GM12892 (cell line): Measurements from ENCODE around the gene C1orf159.

Experiments used
- DNase-seq: peaks from one replicate; pipeline ENCODE4 v3.0.0; 2011; ENCODE audit not compliant: insufficient read length
- FAIRE-seq: peaks from 2 replicates; lab custom pipeline; 2011; peaks lifted over from hg19 to GRCh38; lab: Jason Lieb, UNC
- POLR2A ChIP-seq: IDR thresholded peaks from 2 replicates; pipeline ENCODE4 v1.6.1; 2011; ENCODE audit warnings: low read depth, low read length, control low read depth
- POLR2AphosphoS5 ChIP-seq: IDR thresholded peaks from 2 replicates; pipeline ENCODE4 v1.6.1; 2011; ENCODE audit warnings: low read depth, low read length, control low read depth
- TAF1 ChIP-seq: IDR thresholded peaks from 2 replicates; pipeline ENCODE4 v1.6.1; 2011; ENCODE audit warnings: low read depth, mild to moderate bottlenecking, control low read depth, low read length, borderline replicate concordance

The C1orf159 gene

DNA sequence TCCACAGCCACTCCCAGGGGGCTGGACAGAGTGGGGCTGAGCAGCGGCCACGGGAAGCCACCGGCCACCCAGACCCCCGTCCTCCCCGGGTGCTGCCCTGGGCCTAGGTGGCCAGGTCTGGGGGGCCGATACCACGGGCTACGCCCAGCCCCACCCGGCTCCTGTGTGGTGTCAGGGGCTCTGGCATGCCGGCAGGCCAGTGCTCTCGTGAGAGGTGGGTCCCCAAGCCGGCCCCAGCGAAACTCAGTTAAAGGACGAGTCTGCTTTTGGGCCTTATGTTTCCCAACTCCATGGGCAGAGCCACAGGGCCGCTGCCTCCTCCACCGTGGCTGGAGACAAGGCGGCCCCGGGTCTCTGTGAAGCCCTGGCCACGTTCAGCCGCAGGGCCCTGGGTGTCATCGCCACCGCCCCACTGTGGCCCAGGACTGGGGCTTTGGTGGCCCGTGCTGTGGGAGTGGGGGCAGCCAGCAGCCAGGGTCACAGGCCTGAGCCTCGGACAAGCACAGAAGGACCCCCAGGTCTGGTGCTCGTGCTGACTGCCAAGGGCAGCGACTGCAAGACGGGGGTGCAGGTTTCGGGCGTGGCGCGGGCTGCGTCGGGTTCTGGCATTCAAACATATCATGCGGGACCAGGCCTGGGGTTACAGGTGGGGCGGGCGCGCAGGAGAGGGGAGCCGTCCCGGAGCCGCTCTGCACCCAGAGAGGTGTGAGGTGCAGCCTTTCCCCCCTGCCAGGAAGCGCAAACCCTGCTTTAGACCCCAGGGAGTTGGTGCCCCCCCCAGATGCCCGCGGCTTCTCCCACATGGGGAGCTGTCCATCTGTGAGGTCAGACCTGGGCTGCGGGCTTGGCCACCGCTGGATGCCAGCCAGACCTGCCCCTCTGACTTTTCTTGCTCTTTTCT, 11.9 kb upstream of the C1orf159 start:
- DNase-seq: no peak
- no peak for FAIRE-seq
- TF ChIP-seq POLR2AphosphoS5: no peak
- no peak for TF ChIP-seq TAF1
- TF ChIP-seq POLR2A: no peak

DNA sequence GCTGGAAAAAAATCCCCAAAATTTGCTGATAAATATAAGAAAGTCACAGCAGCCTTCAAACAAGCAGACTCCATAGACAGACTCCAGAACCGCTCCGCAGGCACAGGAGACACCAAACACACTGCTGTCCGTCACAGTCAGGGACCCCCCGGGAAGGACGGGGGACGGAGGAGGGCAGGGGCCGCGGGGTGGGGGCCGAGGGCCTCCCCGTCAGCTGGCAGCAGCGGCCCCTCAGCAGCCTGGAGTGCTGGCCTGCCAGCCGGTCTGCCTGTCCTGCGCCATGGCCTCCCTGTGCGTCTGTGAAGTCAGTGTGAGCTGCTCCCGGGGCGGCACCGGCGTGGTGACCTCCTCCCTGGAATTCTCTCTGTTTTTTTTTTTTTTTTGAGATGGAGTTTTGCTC, 10.1 kb upstream of the C1orf159 start:
- FAIRE-seq (no peak), DNase-seq (no peak)
- TF ChIP-seq TAF1 (no peak), POLR2A (no peak), POLR2AphosphoS5 (no peak)

DNA sequence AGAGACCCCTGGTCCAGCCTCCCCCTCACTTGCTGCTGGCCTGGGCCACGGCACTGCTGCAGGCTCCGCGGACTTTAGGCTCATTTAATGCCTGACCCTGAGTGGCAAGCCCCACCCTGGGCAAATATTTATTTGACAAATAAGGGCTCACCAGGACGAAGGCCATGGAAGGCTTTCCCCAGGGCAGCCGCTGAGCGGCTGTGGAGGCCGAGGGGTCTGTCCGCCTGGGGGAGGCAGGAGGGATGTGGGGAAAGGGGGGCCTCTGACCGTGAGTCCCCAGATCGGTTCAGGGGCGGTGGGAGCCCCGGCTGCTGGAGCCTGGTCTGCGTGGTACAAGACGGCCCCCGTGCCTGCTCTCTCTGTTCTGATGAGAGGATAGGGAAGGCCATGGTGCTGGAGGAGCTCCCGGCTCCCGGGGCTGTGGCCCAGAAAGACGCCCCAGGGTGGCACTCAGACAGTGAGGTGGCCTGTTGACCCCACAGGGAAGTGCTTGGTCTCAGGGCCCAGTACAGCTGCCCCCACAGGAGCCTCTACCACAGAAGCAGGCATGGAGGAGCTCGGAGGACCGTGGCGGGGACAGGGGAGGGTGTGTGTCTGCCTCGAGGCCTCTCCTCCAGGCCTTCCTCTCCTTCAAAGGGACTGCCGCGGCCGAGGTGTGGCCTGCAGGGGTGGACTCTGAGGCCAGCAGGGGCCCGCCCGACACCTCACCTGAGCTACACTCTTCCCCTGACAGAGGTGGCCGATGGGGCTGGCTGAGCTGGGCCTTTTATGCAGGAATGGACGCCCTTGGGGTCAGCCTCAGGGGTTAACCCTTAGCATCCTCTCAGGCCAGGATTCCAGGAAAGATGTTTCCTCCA, 9.1 kb upstream of the C1orf159 start:
- DNase-seq (no peak), FAIRE-seq (no peak)
- no peak for TF ChIP-seq POLR2AphosphoS5
- TF ChIP-seq POLR2A: no peak
- TF ChIP-seq TAF1: no peak

DNA sequence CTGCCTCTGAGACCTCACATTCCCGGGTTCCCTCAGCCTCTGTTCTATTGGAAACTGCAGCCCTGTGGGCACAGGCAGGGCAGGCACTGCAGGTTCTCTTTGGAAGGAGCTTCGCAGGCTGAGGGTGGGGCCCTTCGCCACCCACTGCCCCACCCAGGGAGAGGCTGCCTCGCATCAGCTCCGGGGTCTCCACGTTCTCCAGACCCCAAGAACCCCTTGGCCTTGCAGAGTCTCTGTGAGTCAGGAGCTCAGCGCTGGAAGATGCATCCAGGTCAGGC, 8.6 kb upstream of the C1orf159 start:
- no peak for FAIRE-seq
- TF ChIP-seq POLR2AphosphoS5: no peak
- no peak for TF ChIP-seq TAF1
- no peak for TF ChIP-seq POLR2A
- no peak for DNase-seq

DNA sequence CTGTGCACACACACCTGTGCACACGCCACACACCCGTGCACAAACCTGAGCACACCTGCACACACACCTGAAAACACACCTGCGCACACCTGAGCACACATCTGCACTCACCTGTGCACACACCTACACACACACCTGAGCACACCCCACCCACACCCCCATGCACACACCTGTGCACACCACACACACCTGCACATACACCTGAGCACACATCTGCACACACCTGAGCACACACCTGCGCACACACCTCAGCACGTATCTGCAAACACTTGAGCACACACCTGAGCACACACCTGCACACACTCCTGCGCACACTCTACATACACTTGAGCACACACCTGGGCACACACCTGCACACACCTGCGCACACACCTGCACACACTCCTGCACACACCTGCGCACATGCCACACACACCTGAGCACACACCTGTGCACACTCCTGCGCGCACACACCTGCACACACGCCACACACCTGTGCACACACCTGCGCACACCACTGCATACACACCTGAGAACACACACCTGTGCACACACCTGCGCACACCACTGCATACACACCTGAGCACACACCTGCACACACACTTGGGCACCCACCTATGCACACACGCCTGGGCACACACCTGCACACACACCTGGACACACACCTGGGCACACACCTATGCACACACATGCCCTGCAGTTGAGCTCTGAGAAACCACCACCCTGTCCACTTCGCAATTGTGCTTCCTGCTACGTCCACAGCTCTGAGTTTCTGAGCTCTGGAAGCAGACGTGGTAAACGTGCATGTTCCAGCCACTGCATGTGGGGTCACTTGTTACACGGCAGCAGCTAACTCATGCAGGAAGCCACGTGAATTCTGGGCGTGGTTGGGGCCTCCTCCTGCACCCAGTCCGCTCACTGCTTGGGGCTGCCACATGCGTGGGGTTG, 8.0 kb upstream of the C1orf159 start:
- FAIRE-seq: no peak
- DNase-seq: no peak
- TF ChIP-seq POLR2A (no peak), TAF1 (no peak), POLR2AphosphoS5 (no peak)

DNA sequence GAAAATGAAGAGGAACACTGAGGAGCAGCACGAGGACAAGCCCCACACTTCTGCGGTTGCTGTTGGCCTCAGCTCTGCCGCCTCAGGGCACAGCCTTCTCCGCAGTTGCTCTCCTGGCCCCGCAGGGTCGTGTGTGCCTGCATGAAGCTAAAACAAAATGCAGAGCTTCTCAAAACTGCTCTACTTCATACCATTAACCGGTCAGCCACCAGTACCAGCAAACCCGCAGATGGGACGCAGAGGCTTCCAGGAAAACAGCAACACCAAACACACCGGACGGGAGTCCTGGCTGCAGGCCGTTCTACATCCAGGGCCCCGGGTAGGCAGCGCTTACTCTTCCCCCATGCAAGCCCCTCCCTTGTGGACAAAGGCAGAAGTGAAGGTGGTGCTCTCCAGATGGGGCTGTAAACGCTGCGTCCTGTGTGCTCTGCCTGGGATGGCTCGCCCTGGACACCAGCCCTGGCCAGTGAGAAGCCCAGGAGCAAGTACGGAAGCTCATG, 7.1 kb upstream of the C1orf159 start:
- FAIRE-seq (no peak), DNase-seq (no peak)
- no peak for TF ChIP-seq POLR2A
- no peak for TF ChIP-seq POLR2AphosphoS5
- TF ChIP-seq TAF1: no peak

DNA sequence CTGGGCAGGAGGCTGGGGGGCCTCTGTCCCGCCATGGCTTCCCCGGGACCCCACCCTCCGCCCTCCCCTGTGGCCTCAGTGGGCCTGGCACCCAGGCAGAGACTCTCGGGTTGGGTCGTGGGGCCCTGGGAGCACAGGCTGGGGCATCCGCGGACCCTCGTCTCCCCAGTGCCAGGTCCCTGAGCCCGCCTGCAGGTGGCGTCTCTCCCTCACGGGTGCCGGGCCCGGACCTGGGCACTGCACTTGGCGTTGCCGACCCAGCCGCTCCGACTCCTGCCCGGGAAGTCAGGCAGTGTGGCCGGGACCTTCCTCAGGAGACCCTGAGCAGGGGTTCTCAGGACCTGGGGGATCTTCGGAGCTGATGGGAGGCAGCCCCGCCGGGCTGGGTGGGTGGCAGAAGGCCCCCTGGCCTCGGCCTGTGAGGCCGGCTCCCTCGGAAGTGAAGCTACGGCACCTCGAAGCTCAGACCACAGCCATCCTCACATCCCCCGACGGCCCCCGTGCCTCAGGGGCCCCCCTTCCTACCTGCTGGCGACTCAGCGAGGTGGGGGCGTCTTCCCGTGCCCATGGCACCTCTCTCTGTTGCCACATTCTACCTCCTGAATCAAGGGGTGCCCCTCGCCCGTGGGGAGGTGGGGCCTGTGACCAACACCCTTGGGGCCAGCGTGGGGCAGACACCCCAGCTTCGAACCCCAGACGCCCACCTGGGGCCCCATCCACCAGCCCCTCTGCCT, 6.4 kb upstream of the C1orf159 start:
- FAIRE-seq (peak; percentile 89), DNase-seq (peak; percentile 96)
- TF ChIP-seq POLR2A (no peak), TAF1 (no peak), POLR2AphosphoS5 (no peak)

DNA sequence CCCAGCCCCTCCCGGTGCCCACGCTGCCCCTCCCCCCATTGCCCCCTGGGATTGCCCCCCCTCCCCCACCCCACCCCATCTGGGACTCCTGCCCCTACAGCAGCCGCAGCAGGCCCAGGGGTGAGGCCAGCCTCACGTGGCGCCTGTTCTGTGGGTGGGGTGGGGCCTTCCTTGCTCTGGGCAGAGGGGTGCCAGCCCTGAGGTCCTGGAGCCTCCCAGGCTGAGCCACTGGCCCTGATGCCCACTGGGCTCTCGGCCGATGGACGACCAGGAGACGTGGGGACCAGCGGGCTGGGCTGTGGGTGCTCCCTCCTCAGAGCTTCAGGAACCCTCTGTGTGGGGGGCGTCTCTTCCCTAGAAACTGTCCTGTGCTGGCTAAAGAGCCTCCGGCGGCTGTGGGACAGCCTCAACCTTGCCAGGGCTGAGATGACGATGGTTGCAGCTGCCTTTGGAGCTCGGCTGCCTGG, 5.8 kb upstream of the C1orf159 start:
- TF ChIP-seq POLR2A: no peak
- no peak for TF ChIP-seq TAF1
- no peak for TF ChIP-seq POLR2AphosphoS5
- DNase-seq (no peak), FAIRE-seq (no peak)

DNA sequence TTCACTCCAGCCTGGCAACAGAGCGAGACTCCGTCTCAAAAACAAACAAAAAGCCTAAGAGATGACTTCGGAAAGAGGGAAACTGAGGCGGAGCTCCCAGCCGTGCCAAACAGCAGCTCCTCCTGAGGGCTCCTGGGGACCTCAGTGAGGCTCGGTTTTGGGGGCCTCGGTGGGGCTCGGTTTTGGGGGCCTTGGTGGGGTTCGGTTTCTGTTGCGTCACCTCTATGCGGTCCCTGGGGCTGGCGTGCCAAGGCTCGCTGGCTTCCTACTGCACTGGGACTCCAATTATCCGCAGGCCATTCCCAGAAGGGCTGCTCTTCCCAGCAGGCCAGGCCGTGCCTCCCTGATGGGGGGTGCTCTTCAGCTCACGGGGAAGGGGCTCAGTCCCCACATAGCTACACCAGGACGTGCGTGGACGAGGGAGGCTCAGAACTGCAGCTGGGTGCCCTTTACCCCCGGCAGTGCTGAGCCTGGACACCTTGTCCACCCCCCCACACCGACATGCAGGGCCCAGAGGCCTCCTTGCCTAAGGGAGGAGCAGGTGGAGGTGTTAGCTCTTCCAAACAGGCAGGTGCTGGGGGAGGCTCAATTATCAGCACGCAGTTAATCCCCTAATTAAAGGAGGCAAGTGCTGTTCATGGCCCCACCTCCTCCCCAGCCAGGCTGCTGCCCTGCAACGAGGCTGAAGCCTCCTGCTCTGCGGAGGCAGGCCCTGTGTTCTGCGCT, 5.1 kb upstream of the C1orf159 start:
- TF ChIP-seq TAF1 (no peak), POLR2AphosphoS5 (no peak), POLR2A (no peak)
- FAIRE-seq (no peak), DNase-seq (no peak)

DNA sequence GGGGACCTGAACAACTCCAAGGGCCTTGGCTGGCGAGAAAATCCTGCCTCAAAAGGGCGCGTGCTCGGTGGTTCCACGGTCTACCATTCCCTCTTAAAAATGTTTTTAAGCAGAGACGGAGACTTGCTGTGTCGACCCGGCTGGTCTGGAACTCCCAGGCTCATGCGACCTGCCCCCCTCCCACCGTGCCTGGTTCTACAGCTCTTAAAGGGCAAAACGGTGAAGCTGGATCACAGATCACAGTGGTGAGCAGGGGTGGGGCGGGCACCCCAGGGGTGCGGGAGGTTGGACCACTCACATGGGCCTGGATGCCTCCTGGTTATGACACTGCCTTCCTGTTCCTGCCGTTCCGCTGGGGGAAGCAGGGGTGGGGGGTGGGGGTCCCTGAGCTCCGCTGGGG, 4.2 kb upstream of the C1orf159 start:
- no peak for FAIRE-seq
- no peak for DNase-seq
- no peak for TF ChIP-seq POLR2AphosphoS5
- no peak for TF ChIP-seq TAF1
- no peak for TF ChIP-seq POLR2A
